Measurements from ENCODE around the gene TDRD3. TPM values are rescaled to one million over a fixed set of nuclear protein-coding genes. Genes with fewer than 3 reads are reported as not detected.

The TDRD3 gene
- total and polyA plus RNA-seq, 4 donors = 3.6 to 15.8 (median 6.2) TPM

DNA sequence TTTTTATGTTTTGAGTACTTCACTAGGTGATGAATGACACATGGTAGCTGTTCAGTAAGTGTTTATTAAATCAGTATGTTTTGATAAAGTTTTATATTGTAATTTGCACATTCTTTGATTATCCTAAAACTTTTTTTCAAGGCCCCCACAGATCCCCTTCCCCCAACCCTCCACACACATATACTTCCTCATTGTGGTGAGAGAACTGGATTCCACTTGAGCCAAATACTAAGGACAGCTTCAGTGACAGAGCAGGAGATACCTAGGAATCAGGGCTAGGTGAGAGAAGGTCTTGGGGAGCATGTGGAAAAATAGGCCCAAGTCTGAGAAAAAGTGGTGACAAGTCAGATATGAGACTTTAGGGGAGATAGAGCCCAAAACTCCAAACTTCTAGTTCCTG, 174.6 kb downstream of the TDRD3 start:
- H3K36me3 ChIP-seq (ENCODE audit: control insufficient read depth in 4 of 4, insufficient read depth in 3 of 4, low read depth in 1 of 4, low read length in 3 of 4) = peaks cover 0 to 6% (median 4%) of the 10 kb centered on the region in 4 donors
- H3K9me3 ChIP-seq (ENCODE audit: control insufficient read depth in 4 of 4, low read length in 3 of 4) = peaks cover 0 to 2% (median 0%) of the 10 kb centered on the region in 4 donors
- no peak for DNase-seq (ENCODE audit: low spot score)
- TF ChIP-seq, protein P1, sequence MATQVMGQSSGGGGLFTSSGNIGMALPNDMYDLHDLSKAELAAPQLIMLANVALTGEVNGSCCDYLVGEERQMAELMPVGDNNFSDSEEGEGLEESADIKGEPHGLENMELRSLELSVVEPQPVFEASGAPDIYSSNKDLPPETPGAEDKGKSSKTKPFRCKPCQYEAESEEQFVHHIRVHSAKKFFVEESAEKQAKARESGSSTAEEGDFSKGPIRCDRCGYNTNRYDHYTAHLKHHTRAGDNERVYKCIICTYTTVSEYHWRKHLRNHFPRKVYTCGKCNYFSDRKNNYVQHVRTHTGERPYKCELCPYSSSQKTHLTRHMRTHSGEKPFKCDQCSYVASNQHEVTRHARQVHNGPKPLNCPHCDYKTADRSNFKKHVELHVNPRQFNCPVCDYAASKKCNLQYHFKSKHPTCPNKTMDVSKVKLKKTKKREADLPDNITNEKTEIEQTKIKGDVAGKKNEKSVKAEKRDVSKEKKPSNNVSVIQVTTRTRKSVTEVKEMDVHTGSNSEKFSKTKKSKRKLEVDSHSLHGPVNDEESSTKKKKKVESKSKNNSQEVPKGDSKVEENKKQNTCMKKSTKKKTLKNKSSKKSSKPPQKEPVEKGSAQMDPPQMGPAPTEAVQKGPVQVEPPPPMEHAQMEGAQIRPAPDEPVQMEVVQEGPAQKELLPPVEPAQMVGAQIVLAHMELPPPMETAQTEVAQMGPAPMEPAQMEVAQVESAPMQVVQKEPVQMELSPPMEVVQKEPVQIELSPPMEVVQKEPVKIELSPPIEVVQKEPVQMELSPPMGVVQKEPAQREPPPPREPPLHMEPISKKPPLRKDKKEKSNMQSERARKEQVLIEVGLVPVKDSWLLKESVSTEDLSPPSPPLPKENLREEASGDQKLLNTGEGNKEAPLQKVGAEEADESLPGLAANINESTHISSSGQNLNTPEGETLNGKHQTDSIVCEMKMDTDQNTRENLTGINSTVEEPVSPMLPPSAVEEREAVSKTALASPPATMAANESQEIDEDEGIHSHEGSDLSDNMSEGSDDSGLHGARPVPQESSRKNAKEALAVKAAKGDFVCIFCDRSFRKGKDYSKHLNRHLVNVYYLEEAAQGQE (IDR thresholded peaks at IDR 0.05) = no peak
- TF ChIP-seq, protein P2, sequence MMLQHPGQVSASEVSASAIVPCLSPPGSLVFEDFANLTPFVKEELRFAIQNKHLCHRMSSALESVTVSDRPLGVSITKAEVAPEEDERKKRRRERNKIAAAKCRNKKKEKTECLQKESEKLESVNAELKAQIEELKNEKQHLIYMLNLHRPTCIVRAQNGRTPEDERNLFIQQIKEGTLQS (IDR thresholded peaks at IDR 0.05) = no peak
- TF ChIP-seq, protein P3, sequence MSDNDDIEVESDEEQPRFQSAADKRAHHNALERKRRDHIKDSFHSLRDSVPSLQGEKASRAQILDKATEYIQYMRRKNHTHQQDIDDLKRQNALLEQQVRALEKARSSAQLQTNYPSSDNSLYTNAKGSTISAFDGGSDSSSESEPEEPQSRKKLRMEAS (IDR thresholded peaks at IDR 0.05) = no peak
- TF ChIP-seq YY1 (IDR thresholded peaks at IDR 0.05) (no peak), NR2F2 (IDR thresholded peaks at IDR 0.05) (no peak), SP1 (IDR thresholded peaks at IDR 0.05) (no peak)
- no peaks in the 10 kb centered on the region for H3K27me3 ChIP-seq (ENCODE audit: control insufficient read depth in 4 of 4, insufficient read depth in 4 of 4, low read length in 3 of 4)
- no peaks in the 10 kb centered on the region for H3K4me1 ChIP-seq (ENCODE audit: control insufficient read depth in 4 of 4, insufficient read depth in 4 of 4, low read length in 3 of 4)
- H3K27ac ChIP-seq (ENCODE audit: low read depth in 1 of 2, low read length in 2 of 2) = no peak overlapping the region
- no peak overlapping the region for H3K9ac ChIP-seq (ENCODE audit: low read depth in 1 of 2, low read length in 2 of 2)
- H3K4me3 ChIP-seq (ENCODE audit: low read depth in 1 of 3, low read length in 3 of 3) = no peak overlapping the region

DNA sequence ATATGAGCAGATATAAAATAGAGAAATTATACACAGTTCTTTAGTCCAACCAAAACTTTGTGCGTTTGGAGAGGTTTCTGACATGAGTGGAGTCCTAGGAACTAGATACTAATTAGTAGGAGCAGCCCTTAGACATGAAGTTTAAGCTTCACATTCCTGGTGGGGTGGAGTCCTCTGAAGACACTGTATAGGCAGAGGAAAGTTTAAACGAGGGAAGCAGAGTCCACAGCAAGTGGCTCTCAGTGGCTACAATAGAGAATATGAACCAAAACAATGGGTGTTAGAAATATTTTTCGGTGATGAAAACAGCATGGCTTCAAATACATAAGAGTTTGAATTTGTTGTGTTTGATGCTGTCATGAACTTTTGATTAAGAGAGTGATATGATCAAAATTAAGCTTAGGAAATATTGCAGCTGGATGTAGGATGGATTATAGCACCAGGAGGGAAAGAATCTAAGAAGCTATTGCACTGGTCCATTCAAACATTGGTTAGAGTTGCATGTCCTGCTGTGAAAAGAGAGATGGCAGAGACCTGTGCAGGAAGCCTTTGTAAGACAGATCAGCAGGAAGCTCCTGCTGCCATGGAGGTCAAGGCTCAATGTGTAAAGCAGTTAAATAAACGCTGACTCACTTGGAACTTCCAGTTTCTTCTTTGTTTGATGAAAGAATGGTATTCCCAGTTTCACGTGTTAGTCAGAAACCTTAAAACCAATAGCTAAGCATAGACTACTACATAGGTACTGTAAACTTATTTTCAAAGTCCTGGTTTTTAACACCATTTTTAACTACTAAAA, 175.2 kb downstream of the TDRD3 start:
- Histone ChIP-seq H3K27me3 (ENCODE audit: control insufficient read depth in 4 of 4, insufficient read depth in 4 of 4, low read length in 3 of 4) (no peaks in the 10 kb centered on the region), H3K36me3 (ENCODE audit: control insufficient read depth in 4 of 4, insufficient read depth in 3 of 4, low read depth in 1 of 4, low read length in 3 of 4) (peaks cover 0 to 6% (median 4%) of the 10 kb centered on the region in 4 donors), H3K27ac (ENCODE audit: low read depth in 1 of 2, low read length in 2 of 2) (no peak overlapping the region), H3K9ac (ENCODE audit: low read depth in 1 of 2, low read length in 2 of 2) (no peak overlapping the region), H3K4me3 (ENCODE audit: low read depth in 1 of 3, low read length in 3 of 3) (no peak overlapping the region), H3K4me1 (ENCODE audit: control insufficient read depth in 4 of 4, insufficient read depth in 4 of 4, low read length in 3 of 4) (no peaks in the 10 kb centered on the region), H3K9me3 (ENCODE audit: control insufficient read depth in 4 of 4, low read length in 3 of 4) (peaks cover 0 to 2% (median 0%) of the 10 kb centered on the region in 4 donors)
- no peak for DNase-seq (ENCODE audit: low spot score)
- 72% methylated on average over 5 of the region's 5 CpGs for WGBS
- TF ChIP-seq, protein P3 (IDR thresholded peaks at IDR 0.05) = no peak
- no peak for TF ChIP-seq JUND (IDR thresholded peaks at IDR 0.05)

DNA sequence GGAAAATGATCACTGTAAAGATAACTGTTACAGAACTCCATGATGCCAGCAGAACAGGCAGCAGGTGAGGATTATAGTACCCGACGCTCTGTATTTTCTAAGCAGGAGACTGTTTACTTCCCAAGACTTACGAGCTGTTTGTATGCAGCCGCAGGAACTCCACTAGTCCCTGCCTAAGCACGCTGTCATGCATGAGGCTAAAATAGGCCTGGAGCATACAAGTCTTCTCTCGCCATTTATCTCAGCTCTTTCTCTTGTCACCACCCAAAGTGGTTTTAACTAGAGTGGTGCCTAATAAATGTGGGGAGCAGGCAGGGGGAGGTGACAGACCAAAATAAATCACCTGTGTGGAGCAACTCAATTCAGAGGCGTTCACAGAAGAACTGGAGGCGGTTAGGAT, 175.8 kb downstream of the TDRD3 start:
- Histone ChIP-seq H3K27me3 (ENCODE audit: control insufficient read depth in 4 of 4, insufficient read depth in 4 of 4, low read length in 3 of 4) (no peaks in the 10 kb centered on the region), H3K9ac (ENCODE audit: low read depth in 1 of 2, low read length in 2 of 2) (no peak overlapping the region), H3K27ac (ENCODE audit: low read depth in 1 of 2, low read length in 2 of 2) (no peak overlapping the region), H3K4me3 (ENCODE audit: low read depth in 1 of 3, low read length in 3 of 3) (no peak overlapping the region), H3K9me3 (ENCODE audit: control insufficient read depth in 4 of 4, low read length in 3 of 4) (peaks cover 0 to 2% (median 0%) of the 10 kb centered on the region in 4 donors), H3K4me1 (ENCODE audit: control insufficient read depth in 4 of 4, insufficient read depth in 4 of 4, low read length in 3 of 4) (no peaks in the 10 kb centered on the region), H3K36me3 (ENCODE audit: control insufficient read depth in 4 of 4, insufficient read depth in 3 of 4, low read depth in 1 of 4, low read length in 3 of 4) (peaks cover 0 to 6% (median 4%) of the 10 kb centered on the region in 4 donors)
- TF ChIP-seq, protein P1 (IDR thresholded peaks at IDR 0.05) = no peak
- TF ChIP-seq, protein P2 (IDR thresholded peaks at IDR 0.05) = no peak
- TF ChIP-seq EGR1 (IDR thresholded peaks at IDR 0.05; ENCODE audit: low read depth in 2 of 2) = no peak
- WGBS = 94% methylated on average over 8 of the region's 8 CpGs
- no peak for DNase-seq (ENCODE audit: low spot score)

All from liver (tissue), 9 donors.